Transverse colon (tissue), 4 donors: ENCODE results near the gene SYCE1L.

Experiments used
- POLR2A ChIP-seq: fragments of 450-650 bp; IDR thresholded peaks from one replicate; pipeline ENCODE4 v1.6.1; 2016; ENCODE audit warnings: antibody characterized with exemption, mild to moderate bottlenecking, moderate library complexity
- POLR2AphosphoS5 ChIP-seq, 3 donors: sonication (generic); formaldehyde crosslinking; IDR thresholded peaks; one replicate each; pipeline ENCODE4 v1.6.1; 2016; ENCODE audit warnings: antibody characterized with exemption in 3 of 3
- TF ChIP-seq, protein P1 (sequence below), 5 experiments: fragments of 200-600 bp in 3 of 5; fragments of 450-650 bp in 2 of 5; sonication (generic) in 3 of 5; IDR thresholded peaks; 1 replicate in 2 of 5; 2 replicates in 3 of 5; pipeline ENCODE4 v1.5.1; 2016 to 2017; ENCODE audit warnings: antibody characterized with exemption in 5 of 5, inconsistent platforms in 3 of 5, mild to moderate bottlenecking in 2 of 5, moderate library complexity in 1 of 5

GRCh38 chr16:77234611-77235010 lies 35.4 kb downstream of the SYCE1L start:
- TF ChIP-seq, protein P1, sequence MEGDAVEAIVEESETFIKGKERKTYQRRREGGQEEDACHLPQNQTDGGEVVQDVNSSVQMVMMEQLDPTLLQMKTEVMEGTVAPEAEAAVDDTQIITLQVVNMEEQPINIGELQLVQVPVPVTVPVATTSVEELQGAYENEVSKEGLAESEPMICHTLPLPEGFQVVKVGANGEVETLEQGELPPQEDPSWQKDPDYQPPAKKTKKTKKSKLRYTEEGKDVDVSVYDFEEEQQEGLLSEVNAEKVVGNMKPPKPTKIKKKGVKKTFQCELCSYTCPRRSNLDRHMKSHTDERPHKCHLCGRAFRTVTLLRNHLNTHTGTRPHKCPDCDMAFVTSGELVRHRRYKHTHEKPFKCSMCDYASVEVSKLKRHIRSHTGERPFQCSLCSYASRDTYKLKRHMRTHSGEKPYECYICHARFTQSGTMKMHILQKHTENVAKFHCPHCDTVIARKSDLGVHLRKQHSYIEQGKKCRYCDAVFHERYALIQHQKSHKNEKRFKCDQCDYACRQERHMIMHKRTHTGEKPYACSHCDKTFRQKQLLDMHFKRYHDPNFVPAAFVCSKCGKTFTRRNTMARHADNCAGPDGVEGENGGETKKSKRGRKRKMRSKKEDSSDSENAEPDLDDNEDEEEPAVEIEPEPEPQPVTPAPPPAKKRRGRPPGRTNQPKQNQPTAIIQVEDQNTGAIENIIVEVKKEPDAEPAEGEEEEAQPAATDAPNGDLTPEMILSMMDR (IDR thresholded peaks at IDR 0.05) = no peak
- TF ChIP-seq POLR2AphosphoS5 (IDR thresholded peaks at IDR 0.05) (no peak), POLR2A (no peak)
